Sigmoid colon (tissue), 4 donors: ENCODE data around the gene SYCP3.

ENCODE experiments used
- POLR2AphosphoS5 ChIP-seq, 4 donors: sonication (generic); formaldehyde crosslinking; IDR thresholded peaks; one replicate each; pipeline ENCODE4 v1.6.1; 2017; ENCODE audit warnings: antibody characterized with exemption in 4 of 4
- TF ChIP-seq, protein P1 (sequence below), 4 experiments: fragments of 450-650 bp in 3 of 4; fragments of 200-600 bp in 1 of 4; IDR thresholded peaks; one replicate each; pipeline ENCODE4 v1.5.1; 2016 to 2019; ENCODE audit warnings: antibody characterized with exemption in 4 of 4, mild to moderate bottlenecking in 3 of 4, moderate library complexity in 2 of 4

DNA sequence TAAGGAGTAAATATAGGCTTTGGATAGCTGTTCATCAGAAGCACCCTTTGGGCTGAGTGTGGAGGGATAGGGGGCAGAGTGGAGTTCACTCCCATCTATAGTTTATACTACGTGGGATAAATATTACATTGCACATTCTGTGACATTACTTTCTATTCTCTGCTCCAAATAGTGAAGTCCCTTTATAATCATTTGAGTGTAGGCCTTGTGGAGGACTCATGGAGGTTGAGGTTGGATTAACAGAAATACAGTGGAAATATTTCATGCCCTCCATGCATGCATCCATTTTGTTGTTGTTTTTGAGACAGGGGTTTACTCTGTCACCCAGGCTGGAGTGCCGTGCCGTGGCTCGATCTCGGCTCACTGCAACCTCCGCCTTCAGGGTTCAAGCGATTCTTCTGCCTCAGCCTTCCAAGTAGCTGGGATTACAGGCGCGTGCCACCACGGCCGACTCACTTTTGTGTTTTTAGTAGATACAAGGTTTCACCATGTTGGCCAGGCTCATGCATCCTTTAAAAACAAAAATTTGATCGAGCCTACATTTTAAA lies 40.4 kb downstream of the SYCP3 start:
- TF ChIP-seq, protein P1, sequence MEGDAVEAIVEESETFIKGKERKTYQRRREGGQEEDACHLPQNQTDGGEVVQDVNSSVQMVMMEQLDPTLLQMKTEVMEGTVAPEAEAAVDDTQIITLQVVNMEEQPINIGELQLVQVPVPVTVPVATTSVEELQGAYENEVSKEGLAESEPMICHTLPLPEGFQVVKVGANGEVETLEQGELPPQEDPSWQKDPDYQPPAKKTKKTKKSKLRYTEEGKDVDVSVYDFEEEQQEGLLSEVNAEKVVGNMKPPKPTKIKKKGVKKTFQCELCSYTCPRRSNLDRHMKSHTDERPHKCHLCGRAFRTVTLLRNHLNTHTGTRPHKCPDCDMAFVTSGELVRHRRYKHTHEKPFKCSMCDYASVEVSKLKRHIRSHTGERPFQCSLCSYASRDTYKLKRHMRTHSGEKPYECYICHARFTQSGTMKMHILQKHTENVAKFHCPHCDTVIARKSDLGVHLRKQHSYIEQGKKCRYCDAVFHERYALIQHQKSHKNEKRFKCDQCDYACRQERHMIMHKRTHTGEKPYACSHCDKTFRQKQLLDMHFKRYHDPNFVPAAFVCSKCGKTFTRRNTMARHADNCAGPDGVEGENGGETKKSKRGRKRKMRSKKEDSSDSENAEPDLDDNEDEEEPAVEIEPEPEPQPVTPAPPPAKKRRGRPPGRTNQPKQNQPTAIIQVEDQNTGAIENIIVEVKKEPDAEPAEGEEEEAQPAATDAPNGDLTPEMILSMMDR (IDR thresholded peaks at IDR 0.05): no peak
- TF ChIP-seq POLR2AphosphoS5 (IDR thresholded peaks at IDR 0.05): no peak
